DND-41 (cell line): ENCODE measurements around the gene HEMK1.

ENCODE experiments used
- CTCF ChIP-seq: IDR thresholded peaks from 2 replicates; pipeline ENCODE4 v1.5.1; 2012; ENCODE audit warnings: borderline replicate concordance, low read length, moderate library complexity, mild to moderate bottlenecking; ENCODE audit not compliant: poor library complexity, severe bottlenecking; ENCODE audit errors: extremely low read depth
- EZH2 ChIP-seq: IDR thresholded peaks from 3 replicates; pipeline ENCODE4 v1.6.1; 2012; ENCODE audit warnings: borderline replicate concordance, low read depth, mild to moderate bottlenecking, moderate library complexity, low read length, inconsistent platforms; ENCODE audit not compliant: severe bottlenecking

- TF ChIP-seq CTCF (no peak), EZH2 (no peak)
These were observed 34.8 kb downstream of the HEMK1 start for GRCh38 chr3:50604110-50604621.
